PFSK-1 (cell line): Measurements from ENCODE around the gene SLC4A1.

Experiments
- POLR2AphosphoS5 ChIP-seq: IDR thresholded peaks from 2 replicates; pipeline ENCODE4 v1.6.1; 2012; ENCODE audit warnings: low read depth, mild to moderate bottlenecking, control low read depth, low read length, moderate library complexity
- REST ChIP-seq, 2 experiments: IDR thresholded peaks; 2 replicates each; pipeline versions ENCODE4 v1.6.1 to v1.8.0; 2011 to 2012; ENCODE audit warnings: low read depth in 2 of 2, low read length in 2 of 2, control low read depth in 1 of 2, inconsistent platforms in 1 of 2, mild to moderate bottlenecking in 1 of 2, moderate library complexity in 1 of 2; ENCODE audit not compliant: insufficient read depth in 1 of 2

GRCh38 chr17:44214230-44214494 is 53.8 kb downstream of the SLC4A1 start:
- TF ChIP-seq POLR2AphosphoS5: no peak
- TF ChIP-seq REST (IDR thresholded peaks at IDR 0.05; ENCODE audit: insufficient read depth in 1 of 2, low read depth in 2 of 2, low read length in 2 of 2): no peak
